ENCODE data around the gene BCAS3. TPM values are rescaled to one million over a fixed set of nuclear protein-coding genes. Genes with fewer than 3 reads are reported as not detected.
A peak's percentile ranks its signal among the peaks of the same experiment; 100 is the strongest.
"Not testable (repeated sequence)": the region's sequence is repeated elsewhere in the genome, so short reads cannot be mapped to it uniquely, and the experiment has no call there.

Gene BCAS3
- total and polyA plus RNA-seq, 5 experiments from 2014 or later: 25.7 to 41.4 (median 32.8) TPM

- H3K27me3 Mint-ChIP-seq: no peaks in the 10 kb centered on the region
- H3K4me1 Mint-ChIP-seq: peaks cover 8 to 17% (median 9%) of the 10 kb centered on the region in 4 donors
- POLR2A ChIA-PET: no interaction called here
- no peak overlapping the region for H3K4me3 Mint-ChIP-seq
- DNase-seq (no peak), ATAC-seq (no peak)
- H3K27ac Mint-ChIP-seq: no peak overlapping the region
- H3K9me3 Mint-ChIP-seq: peaks cover 0 to 3% (median 0%) of the 10 kb centered on the region in 9 donors
- peaks cover 0 to 7% (median 0%) of the 10 kb centered on the region in 3 donors for H3K36me3 Mint-ChIP-seq
Observed at GRCh38 chr17:60773552-60773951, 95.9 kb downstream of the BCAS3 start.

DNA sequence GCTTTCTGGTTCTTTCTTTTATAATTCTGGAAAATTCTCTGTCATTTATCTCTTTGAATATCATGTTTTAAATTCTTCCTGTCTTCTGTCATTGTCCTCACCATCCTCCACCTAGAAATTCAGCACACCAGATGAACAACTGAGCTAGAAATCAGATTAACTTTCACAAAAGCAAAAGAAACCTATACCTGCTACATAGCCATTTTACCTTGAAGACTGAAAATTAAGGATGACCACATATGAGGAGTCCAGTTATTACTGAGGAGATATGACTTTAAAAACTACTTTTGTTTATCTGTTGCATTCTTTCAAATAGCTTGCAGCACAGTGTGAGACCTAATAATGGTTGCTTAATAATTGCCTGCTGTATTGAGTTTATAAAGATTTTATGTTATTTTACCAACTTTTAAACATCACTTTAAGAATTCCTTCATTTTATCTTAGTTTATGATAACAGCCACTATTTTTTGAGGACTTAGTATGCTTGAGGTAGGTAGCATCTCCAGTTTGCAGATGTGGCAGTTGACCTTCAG is 104.3 kb downstream of the BCAS3 start:
- H3K9me3 Mint-ChIP-seq: no peaks in the 10 kb centered on the region
- no peak overlapping the region for H3K4me3 Mint-ChIP-seq
- POLR2A ChIA-PET: no interaction called here
- no peak for DNase-seq
- H3K27me3 Mint-ChIP-seq: no peaks in the 10 kb centered on the region
- ATAC-seq: no peak
- peaks cover 0 to 3% (median 2%) of the 10 kb centered on the region in 3 donors for H3K36me3 Mint-ChIP-seq
- peaks cover 0 to 3% (median 0%) of the 10 kb centered on the region in 4 donors for H3K4me1 Mint-ChIP-seq
- H3K27ac Mint-ChIP-seq: no peak overlapping the region

GRCh38 chr17:60782742-60783141 is 105.1 kb downstream of the BCAS3 start:
- Mint-ChIP-seq H3K27ac (no peak overlapping the region), H3K4me1 (peaks cover 0 to 5% (median 2%) of the 10 kb centered on the region in 4 donors), H3K27me3 (no peaks in the 10 kb centered on the region), H3K9me3 (no peaks in the 10 kb centered on the region), H3K36me3 (peaks cover 0 to 3% (median 2%) of the 10 kb centered on the region in 3 donors), H3K4me3 (no peak overlapping the region)
- DNase-seq (no peak), ATAC-seq (no peak)
- POLR2A ChIA-PET: no interaction called here

GRCh38 chr17:60790205-60790604 is 112.6 kb downstream of the BCAS3 start:
- ATAC-seq (no peak), DNase-seq (no peak)
- Mint-ChIP-seq H3K27ac (no peak overlapping the region), H3K27me3 (no peaks in the 10 kb centered on the region), H3K4me3 (no peak overlapping the region), H3K9me3 (no peaks in the 10 kb centered on the region), H3K4me1 (peaks cover 0 to 12% (median 3%) of the 10 kb centered on the region in 4 donors), H3K36me3 (peaks cover 0 to 3% (median 0%) of the 10 kb centered on the region in 3 donors)
- POLR2A ChIA-PET: no interaction called here

DNA sequence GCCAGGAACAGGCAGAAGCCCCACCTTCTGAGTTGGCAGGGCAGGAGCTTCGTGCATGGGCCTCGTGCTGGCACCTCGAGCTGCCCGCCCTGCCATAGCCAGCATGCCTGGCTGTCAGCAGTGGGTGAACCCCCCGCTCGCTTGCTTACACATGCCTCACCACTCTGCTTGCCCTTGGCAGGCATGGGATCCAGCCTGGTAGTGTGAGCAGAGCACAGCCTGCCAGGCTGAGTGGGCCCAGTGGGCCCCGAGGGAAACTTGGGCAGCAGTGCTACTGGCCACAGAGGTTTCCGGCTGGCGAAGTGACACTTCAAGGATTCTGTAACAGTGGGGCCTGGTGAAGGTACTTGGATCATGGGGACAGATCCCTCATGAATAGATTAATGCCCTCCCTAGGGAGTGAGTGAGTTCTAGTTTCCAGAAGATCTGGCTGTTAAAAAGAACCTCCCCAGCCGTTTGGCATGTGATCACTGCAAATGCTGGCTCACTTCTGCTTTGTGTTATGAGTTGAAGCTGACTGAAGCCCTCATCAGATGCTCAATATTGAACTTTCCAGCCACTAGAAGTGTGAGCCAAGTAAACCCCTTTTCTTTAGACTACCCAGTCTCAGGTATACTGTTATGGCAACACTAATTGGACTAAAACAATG is 114.7 kb downstream of the BCAS3 start:
- DNase-seq (no peak), ATAC-seq (no peak)
- no peak overlapping the region for H3K4me3 Mint-ChIP-seq
- H3K27ac Mint-ChIP-seq: no peak overlapping the region
- no peaks in the 10 kb centered on the region for H3K9me3 Mint-ChIP-seq
- POLR2A ChIA-PET: no interaction called here
- H3K27me3 Mint-ChIP-seq: no peaks in the 10 kb centered on the region
- peaks cover 0 to 5% (median 0%) of the 10 kb centered on the region in 3 donors for H3K36me3 Mint-ChIP-seq
- peaks cover 3 to 19% (median 6%) of the 10 kb centered on the region in 4 donors for H3K4me1 Mint-ChIP-seq

DNA sequence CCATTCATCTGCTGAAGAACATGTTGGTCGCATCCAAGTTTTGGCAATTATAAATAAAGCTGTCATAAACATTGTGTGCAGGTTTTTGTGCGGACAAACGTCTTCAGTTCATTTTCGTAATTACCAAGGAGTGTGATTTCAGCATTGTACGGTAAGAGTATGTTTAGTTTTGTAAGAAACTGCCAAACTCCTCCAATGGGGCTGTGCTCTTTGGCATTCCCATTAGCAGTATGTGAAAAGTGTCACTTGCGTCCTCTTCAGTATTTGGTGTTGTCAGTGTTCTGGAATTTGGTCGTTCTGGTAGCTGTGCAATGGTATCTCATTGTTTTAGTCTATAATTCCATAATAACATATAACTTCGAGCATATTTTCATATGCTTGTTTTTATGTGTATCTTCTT is 120.9 kb downstream of the BCAS3 start:
- H3K27me3 Mint-ChIP-seq: no peaks in the 10 kb centered on the region
- ATAC-seq: no peak
- no peak overlapping the region for H3K27ac Mint-ChIP-seq
- no peak for DNase-seq
- H3K4me3 Mint-ChIP-seq: no peak overlapping the region
- POLR2A ChIA-PET: no interaction called here
- H3K9me3 Mint-ChIP-seq: no peaks in the 10 kb centered on the region
- H3K4me1 Mint-ChIP-seq: peaks cover 0 to 14% (median 6%) of the 10 kb centered on the region in 4 donors
- H3K36me3 Mint-ChIP-seq: peaks cover 0 to 6% (median 2%) of the 10 kb centered on the region in 3 donors

- Mint-ChIP-seq H3K27me3 (no peaks in the 10 kb centered on the region), H3K4me3 (no peak overlapping the region), H3K9me3 (no peaks in the 10 kb centered on the region), H3K4me1 (no peaks in the 10 kb centered on the region), H3K27ac (peak overlapping the region in 1 of 10 donors; percentile 43), H3K36me3 (peaks cover 0 to 16% (median 15%) of the 10 kb centered on the region in 3 donors)
- POLR2A ChIA-PET: no interaction called here
- DNase-seq: no peak
- ATAC-seq: no peak
Observed at GRCh38 chr17:60802377-60802776, 124.7 kb downstream of the BCAS3 start.

GRCh38 chr17:60803059-60803458 is 125.4 kb downstream of the BCAS3 start:
- ATAC-seq: no peak
- Mint-ChIP-seq H3K36me3 (peaks cover 3 to 19% (median 17%) of the 10 kb centered on the region in 3 donors), H3K27me3 (no peaks in the 10 kb centered on the region), H3K4me1 (no peaks in the 10 kb centered on the region), H3K27ac (peak overlapping the region in 1 of 10 donors; percentile 61), H3K9me3 (no peaks in the 10 kb centered on the region), H3K4me3 (no peak overlapping the region)
- POLR2A ChIA-PET: interaction anchor here (0.6 kb wide), 1 partner anchor 22 kb away, joined by 3 read pairs; no protein-coding TSS in a partner anchor
- no peak for DNase-seq

- Mint-ChIP-seq H3K9me3 (peaks cover 0 to 1% (median 0%) of the 10 kb centered on the region in 9 donors), H3K27ac (no peak overlapping the region), H3K4me1 (peaks cover 0 to 2% (median 0%) of the 10 kb centered on the region in 4 donors), H3K27me3 (no peaks in the 10 kb centered on the region), H3K4me3 (no peak overlapping the region), H3K36me3 (peaks cover 17 to 31% (median 30%) of the 10 kb centered on the region in 3 donors)
- DNase-seq (no peak), ATAC-seq (no peak)
- POLR2A ChIA-PET: no interaction called here
Observed at GRCh38 chr17:60804831-60805230, 127.2 kb downstream of the BCAS3 start.

GRCh38 chr17:60809421-60809820 is 131.8 kb downstream of the BCAS3 start:
- H3K27me3 Mint-ChIP-seq: no peaks in the 10 kb centered on the region
- ATAC-seq (no peak), DNase-seq (no peak)
- peaks cover 0 to 41% (median 15%) of the 10 kb centered on the region in 9 donors for H3K9me3 Mint-ChIP-seq
- no peak overlapping the region for H3K27ac Mint-ChIP-seq
- H3K4me1 Mint-ChIP-seq: peaks cover 0 to 2% (median 0%) of the 10 kb centered on the region in 4 donors
- POLR2A ChIA-PET: no interaction called here
- peaks cover 41 to 64% (median 55%) of the 10 kb centered on the region in 3 donors for H3K36me3 Mint-ChIP-seq
- no peak overlapping the region for H3K4me3 Mint-ChIP-seq

GRCh38 chr17:60814941-60815340 is 137.3 kb downstream of the BCAS3 start:
- ATAC-seq, H3K27me3 Mint-ChIP-seq, H3K4me3 Mint-ChIP-seq, POLR2A ChIA-PET, H3K4me1 Mint-ChIP-seq, DNase-seq: not testable (repeated sequence)
- Mint-ChIP-seq H3K36me3 (peaks cover 23 to 57% (median 26%) of the 10 kb centered on the region in 3 donors), H3K27ac (peak overlapping the region in 1 of 10 donors; percentile 15), H3K9me3 (peaks cover 0 to 46% (median 15%) of the 10 kb centered on the region in 9 donors)

DNA sequence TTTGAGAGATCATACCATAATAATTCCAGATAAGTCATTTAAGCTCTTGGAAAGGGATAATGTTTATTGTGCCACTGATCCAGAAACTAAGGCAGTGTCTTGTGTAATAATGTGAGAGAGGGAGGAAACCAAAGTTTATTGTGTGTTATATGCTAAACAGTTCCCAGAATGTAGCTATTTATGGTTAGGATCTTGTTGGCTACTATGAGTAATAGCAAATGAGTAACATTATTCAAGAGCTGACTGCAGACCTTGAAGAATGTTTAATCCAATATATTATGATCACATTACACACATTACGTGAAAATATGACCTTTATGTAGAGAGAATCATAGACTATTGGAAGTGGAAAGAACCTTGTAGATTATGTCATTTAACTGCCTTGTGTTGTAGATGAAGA is 139.5 kb downstream of the BCAS3 start:
- ATAC-seq (no peak), DNase-seq (no peak)
- H3K9me3 Mint-ChIP-seq: peaks cover 0 to 27% (median 11%) of the 10 kb centered on the region in 9 donors
- H3K4me1 Mint-ChIP-seq: no peaks in the 10 kb centered on the region
- H3K36me3 Mint-ChIP-seq: peaks cover 8 to 36% (median 19%) of the 10 kb centered on the region in 3 donors
- H3K27ac Mint-ChIP-seq: peak overlapping the region in 1 of 10 donors; percentile 57
- no peaks in the 10 kb centered on the region for H3K27me3 Mint-ChIP-seq
- no peak overlapping the region for H3K4me3 Mint-ChIP-seq
- POLR2A ChIA-PET: no interaction called here

GRCh38 chr17:60819447-60820130 is 141.9 kb downstream of the BCAS3 start:
- Mint-ChIP-seq H3K27me3 (no peaks in the 10 kb centered on the region), H3K4me1 (peaks cover 0 to 6% (median 0%) of the 10 kb centered on the region in 4 donors), H3K9me3 (peaks cover 0 to 8% (median 2%) of the 10 kb centered on the region in 9 donors), H3K4me3 (no peak overlapping the region), H3K27ac (peak overlapping the region in 2 of 10 donors; percentile 35 to 58), H3K36me3 (peaks cover 0 to 18% (median 2%) of the 10 kb centered on the region in 3 donors)
- ATAC-seq (no peak), DNase-seq (no peak)
- POLR2A ChIA-PET: no interaction called here

All from naive thymus-derived CD8-positive, alpha-beta T cell (primary cell).